ENCODE results near the gene TBC1D22A. TPM values are rescaled to one million over a fixed set of nuclear protein-coding genes. Genes with fewer than 3 reads are reported as not detected.

TBC1D22A gene
- total RNA-seq, 1 donor from 2014 or later = 15.3 TPM

DNA sequence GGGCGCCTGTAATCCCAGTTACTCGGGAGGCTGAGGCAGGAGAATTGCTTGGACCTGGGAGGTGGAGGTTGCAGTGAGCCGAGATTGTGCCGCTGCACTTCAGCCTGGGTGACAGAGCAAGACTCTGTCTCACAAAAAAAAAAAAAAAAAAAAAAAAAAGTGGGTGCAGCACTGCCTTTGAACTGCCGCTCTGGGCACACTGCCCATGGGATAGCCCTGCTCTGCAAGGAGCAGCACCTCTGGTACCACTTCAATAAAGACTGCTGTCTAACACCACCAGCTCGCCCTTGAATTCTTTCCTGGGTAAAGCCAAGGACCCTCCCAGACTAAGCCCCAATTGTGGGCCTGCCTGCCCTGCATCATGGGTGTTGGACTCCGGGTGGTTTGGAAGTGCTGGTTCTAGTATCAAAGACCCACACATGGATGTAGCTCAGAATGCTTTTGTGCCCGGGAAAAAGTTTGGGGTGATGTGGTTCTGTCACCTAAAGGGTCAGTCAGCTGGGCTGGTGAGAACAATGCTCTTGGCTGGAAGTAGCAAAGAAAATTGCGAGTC is 444.3 kb downstream of the TBC1D22A start:
- no peak for DNase-seq (ENCODE audit: low read depth in 2 of 2)

DNA sequence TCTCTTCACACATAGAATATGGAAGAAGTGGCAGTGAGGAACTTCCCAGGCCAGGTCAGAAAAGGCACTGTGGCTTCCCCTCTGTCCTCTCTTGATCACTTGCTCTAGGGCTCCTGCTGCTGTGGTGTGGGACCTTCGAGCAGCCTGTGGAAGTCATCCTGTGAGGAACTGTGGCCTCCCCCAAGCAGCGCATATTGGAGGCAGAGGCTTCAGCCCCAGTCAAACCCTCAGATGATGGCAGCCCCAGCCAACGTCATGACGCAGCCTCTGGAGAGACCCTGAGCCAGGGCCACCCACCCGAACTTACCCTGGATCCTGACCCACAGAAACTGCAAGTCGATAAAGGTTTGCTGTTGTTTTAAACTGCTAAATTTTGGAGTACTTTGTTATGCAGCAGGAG is 444.9 kb downstream of the TBC1D22A start:
- no peak for DNase-seq (ENCODE audit: low read depth in 2 of 2)

DNA sequence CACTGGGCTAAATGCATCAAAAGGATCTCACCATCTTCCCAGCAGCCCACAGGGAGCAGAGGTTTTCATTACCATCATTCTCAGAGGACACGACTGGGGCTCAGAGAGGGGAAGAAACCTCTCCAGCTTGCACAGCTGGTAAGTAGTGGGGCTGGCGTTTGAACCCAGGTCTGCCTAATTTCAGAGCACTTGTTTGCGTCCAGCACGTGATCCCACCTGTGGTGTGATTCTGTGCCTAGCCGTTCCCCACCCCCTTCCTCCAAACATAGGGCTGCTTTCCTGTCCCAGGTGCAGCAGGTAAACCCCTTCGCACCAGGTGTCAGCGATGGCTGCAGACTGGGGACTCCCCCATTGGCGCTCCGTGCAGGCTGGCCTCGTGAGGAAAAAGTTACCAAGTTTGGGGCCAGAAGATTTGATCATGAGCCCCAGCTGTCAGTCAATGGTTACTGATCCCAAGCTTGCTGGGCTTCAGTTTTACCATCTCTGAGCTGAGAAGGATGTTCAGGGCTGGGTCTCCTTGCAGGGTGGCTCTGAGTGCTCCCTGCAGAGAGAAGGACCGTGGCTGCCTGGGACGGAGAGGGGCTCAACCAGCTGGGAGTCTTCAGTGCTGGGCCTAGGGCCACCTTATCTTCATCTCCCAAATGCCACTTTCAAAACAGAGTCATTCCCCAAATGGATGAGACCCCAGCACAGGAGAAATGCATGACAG is 445.6 kb downstream of the TBC1D22A start:
- DNase-seq (ENCODE audit: low read depth in 2 of 2) = no peak

DNA sequence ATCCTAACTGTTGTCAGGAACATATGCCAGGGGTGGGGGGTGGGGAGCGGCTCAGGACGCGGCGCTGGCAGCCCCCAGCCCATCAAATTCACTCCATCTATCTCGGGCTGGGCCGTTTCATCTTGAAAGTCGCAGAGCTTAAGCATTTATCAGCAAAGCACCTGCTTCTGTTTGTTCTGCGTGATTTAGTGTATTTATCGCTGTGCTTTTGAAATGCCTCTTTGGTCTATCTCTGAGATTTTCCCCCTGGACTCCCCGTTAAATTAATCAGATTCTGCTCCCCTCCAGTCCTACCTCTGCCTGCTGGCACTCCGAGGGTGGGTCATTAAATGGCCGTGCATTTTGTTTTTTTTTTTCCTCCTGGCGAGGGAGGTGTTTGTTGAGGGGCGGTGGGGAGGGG is 446.2 kb downstream of the TBC1D22A start:
- no peak for DNase-seq (ENCODE audit: low read depth in 2 of 2)

DNA sequence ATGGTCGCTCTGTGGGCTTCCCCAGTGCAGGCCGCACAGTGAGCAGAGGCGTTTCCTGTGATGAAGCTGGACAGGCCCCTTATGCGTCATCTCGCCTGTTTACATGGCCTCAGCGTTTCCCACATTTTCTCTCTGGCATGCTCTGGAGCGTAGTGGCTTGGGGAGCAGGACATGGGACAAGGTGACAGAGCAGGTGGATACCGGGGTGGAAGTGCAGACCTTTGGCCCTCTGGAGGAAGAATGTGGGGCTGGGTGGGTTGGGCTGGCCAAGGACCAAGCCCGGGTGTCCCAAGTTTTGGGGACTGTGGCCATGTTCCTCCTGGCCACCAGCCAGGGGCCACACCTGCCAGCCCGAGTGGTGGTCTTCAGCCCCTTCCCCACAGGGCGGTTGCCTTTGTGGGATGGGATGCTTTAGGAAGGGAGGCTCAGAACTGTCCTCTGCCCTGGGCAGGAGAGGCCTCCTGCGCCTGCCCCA is 446.6 kb downstream of the TBC1D22A start:
- DNase-seq (ENCODE audit: low read depth in 2 of 2) = peak in 1 of 2 donors; percentile 14

DNA sequence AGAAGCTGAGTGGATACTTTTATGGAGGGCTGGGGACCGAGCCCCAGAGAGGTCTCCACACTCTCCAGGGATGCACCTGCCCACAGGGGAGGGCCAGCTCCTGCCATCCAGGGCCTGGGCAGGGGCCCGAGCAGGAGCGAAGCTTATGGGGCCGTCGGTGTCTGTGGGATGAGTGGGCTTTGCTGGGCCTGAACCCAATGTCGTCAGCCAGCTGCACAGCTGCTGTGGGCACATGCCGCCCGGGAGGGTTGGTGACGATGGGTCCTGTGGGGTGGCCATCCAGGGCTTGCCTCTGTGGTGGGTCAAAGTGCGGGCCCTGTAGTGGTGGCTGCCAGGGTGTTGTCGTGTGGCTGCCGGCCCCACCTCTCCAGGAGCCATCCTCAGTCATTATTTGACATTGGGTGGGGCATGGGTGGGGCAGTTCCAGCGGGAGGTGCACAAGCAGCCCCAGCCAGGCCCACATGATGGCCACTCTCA is 447.1 kb downstream of the TBC1D22A start:
- DNase-seq (ENCODE audit: low read depth in 2 of 2) = no peak

DNA sequence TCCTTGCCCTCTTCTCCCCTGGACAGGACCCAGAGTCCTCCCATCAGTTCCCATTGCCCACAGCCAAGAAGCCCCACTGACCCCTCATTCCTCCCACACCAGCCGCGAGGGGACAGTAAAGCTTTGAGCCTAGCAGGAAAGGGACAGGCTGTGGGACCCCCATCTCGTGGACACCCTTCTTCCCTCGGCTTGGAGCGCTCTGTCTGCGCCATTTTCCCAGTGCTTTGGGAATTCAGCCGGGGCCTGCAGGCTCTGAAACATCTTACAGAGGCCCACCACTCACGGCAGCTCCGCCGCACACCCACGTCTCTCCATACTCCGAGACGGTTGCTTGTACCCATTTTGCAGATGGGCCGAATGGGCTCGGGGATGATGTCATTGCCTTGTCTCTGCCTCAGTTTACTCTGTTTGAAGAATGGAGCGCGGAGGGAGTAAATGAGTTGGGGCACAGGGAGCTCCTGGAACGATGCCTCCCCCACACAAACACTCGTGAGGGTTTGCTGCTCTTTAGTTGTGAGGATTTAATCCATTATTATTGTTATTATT is 447.7 kb downstream of the TBC1D22A start:
- DNase-seq (ENCODE audit: low read depth in 2 of 2) = no peak

DNA sequence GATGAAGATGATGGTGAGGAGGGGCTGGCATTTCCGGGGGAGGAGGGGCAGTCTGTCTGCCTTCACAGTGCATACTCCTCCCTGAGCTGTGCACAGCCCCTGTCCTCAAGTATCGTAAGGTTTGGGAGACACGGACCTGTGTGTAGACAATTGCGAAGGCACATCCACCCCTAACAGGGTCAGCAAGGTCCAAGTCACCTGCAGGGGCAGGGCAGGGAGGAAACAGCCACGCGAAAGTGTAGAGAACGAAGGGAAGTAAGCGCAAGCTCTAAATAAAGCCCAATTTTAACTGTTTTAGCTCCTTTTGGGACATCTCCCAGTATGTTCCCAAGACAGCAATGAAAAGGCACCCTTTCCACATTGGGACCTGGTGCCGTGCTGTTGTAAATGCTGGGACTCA is 448.2 kb downstream of the TBC1D22A start:
- DNase-seq (ENCODE audit: low read depth in 2 of 2) = no peak

DNA sequence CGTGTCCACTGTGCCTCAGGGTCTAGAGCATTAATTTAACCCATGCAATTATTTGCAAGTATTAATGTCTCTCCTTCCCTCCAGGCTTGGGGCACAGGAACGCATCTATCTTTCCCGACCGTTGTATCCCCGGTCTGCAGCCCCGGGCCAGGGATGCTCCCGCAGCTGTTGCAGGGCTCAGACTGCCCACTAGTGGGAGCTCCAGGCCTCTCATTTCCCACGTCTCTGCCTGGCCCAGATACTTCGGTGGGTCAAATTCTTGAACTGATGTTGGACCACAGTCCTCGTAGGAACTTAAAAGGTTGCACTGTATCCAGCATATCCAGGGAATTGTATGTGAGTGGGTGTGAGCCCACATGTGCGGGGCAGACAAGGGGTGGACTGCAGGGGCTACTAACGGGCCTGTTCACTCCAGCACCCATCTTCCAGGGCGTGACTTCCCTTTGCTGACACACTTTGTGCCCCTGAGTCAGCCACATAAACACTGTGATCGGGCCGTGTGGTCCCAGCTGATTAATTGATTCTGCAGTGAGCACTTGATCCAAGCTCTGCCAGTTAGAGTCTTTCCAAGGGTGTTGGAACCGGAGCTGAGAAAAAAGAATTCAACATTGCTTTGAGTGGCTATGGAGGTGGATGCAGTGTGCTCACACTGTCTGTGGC is 451.3 kb downstream of the TBC1D22A start:
- DNase-seq (ENCODE audit: low read depth in 2 of 2) = peak; percentile 33 to 34

DNA sequence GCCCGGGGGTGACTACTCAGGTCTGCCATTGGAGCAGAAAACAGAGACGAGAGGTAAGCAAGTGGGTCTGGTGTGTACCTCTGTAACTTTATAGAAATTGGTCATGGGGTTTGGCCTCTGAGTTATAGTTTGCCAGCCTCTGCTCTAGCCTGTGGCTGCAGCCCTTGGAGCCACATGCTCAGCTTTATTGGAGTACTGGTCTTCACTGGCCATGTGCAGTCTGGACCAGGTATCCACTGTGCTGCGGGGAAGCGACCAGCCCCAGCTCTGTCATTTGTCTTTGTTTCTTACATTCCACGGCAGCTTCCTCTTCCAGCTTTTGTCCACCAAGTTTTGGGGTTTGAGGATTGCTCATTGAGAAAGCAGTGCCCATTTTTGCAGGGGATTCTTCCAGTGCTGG is 453.4 kb downstream of the TBC1D22A start:
- no peak for DNase-seq (ENCODE audit: low read depth in 2 of 2)

DNA sequence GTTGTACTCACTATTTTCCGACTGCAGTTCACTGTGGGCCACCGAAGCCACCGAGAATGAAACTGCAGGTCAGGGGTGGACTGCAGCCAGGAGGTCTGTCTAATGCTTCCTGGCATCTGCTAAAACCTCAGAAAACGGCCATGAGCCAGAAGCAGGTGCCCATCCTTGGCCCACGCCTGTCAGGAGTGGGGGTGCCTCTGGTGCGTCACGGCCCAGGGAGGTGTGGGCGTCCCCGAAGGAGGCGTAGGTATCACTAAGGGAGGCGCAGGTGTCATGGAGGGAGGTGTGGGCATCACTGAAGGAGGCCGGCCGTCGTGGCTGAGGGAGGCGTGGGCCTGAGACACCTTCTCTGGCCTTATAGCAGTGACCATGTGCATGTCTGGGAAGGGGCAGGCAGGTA is 456.2 kb downstream of the TBC1D22A start:
- DNase-seq (ENCODE audit: low read depth in 2 of 2) = no peak

DNA sequence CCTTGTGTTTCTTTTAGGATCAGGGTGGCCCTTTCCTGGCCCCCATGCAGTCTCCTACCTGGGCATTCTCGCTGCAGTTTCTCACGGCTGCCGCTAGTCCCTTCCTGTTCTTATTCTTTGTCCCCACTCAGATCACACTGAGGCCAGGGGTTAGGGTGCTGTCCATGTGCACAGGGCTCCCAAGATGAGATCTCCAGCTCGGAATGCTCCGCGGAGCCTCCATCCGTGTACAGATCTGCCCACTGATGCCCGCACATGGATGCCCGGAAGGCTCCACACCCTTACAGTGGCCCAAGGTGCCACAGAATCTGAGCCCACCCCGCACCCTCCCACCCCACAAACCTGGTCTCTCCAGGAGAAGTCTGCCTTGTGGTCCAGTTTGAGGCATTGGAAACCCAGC is 457.3 kb downstream of the TBC1D22A start:
- no peak for DNase-seq (ENCODE audit: low read depth in 2 of 2)

DNA sequence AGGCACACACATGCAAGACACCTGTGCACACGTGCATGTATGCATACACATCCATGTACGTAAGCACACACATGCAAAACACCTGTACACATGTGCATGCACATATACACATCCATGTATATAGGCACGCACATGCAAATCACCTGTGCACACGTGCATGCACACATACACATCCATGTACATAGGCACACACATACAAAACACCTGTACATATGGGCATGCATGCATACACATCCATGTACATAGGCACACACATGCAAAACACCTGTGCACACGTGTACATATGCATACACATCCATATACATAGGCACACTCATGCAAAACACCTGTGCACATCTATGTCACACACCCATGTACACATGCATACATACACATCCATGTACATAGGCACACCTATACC is 458.3 kb downstream of the TBC1D22A start:
- DNase-seq (ENCODE audit: low read depth in 2 of 2) = no peak

DNA sequence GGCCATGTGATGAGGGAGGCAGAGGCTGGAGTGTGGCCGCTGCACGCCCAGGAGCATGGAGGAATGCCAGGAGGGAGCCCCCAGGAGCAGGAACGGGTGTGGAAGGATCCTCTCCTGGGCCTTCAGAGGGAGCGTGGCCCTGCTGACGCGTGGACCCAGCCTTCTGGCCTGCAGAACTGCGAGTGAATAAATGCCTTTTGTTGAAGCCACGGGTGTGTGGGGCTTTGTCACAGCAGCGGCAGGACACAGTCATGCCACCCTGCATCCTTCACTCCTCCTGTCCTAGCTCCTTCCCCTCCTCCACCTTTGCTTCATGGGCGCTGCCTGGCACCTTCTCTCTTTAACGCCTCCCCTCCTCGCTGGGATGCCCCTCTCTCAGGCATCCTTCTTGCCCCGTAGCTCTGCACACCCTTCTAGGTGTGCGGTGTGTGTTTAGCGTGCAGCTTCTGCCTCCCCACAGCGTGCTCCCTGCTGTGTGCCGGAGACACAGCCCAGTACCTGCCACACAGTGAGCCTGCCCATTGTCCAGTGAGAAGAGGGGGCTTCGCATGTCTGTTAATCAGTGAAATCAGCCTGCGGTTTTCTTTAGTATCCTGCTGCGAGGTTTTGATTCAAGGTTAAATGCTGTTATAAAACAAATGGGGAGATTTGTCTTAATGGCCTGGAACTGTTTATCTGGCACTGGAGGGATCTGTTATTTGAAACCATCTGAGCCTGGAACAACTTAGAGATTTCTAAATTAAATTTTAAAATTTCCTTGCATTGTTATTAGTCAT is 459.6 kb downstream of the TBC1D22A start:
- DNase-seq (ENCODE audit: low read depth in 2 of 2) = no peak

Other genes with a start within 250 kb of the TBC1D22A start
- gene CELSR1, start 225.0 kb upstream of the TBC1D22A start, total RNA-seq = 15.7 and 43.1 TPM in 2 replicates
- gene GRAMD4, start 142.3 kb upstream of the TBC1D22A start, total RNA-seq = 26.4 and 50.6 TPM in 2 replicates
- gene CERK, start 24.4 kb upstream of the TBC1D22A start, total RNA-seq = 80.6 and 128 TPM in 2 replicates

All from lung microvascular endothelial cell (primary cell).